Stimulated activated CD4-positive, alpha-beta T cell treated with anti-CD3 and anti-CD28 coated beads, Interleukin-2, amount 100 ng/mL, for 24 hours (primary cell): ENCODE data around the gene ALK.

ENCODE experiments used
- DNase-seq, 2 donors: peaks; one replicate each; pipeline ENCODE4 v3.0.0-alpha.2; 2020

ALK gene

DNA sequence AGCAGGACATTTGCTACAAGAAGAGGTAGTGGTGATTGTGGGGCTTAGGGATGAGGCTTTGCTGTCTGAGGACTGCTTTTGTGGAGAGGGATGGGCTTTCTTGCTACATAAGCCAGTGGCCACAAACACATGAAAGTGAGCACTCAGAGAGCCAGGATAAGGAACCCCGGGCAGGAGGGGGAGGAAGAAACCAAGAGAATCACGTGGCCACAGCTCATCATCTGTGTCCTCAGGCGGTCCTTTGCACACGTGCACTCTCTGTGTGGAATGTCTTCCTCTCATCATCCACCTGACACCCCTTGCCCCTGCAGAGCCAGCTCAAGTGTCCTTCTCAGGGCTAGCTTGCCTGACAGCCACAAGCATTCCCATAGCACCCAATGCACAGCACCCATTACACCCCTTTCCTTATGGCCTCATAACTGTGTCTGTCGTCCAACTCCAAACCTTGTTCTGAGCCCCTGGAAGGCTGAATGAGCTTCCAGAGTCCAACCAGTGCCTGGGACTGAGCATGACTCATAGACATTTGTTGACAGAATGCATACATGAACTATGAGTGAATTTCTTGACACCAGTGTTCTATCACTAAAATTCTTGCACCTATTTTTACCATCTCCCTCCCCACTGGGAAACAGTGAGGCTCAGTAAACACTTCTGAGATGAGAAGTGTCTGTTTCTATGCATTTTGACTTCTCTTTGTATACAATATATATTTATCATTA lies 398.3 kb downstream of the ALK start:
- no peak for DNase-seq

- DNase-seq = no peak
Measured at GRCh38 chr2:29520001-29520400, 401.4 kb downstream of the ALK start.

DNA sequence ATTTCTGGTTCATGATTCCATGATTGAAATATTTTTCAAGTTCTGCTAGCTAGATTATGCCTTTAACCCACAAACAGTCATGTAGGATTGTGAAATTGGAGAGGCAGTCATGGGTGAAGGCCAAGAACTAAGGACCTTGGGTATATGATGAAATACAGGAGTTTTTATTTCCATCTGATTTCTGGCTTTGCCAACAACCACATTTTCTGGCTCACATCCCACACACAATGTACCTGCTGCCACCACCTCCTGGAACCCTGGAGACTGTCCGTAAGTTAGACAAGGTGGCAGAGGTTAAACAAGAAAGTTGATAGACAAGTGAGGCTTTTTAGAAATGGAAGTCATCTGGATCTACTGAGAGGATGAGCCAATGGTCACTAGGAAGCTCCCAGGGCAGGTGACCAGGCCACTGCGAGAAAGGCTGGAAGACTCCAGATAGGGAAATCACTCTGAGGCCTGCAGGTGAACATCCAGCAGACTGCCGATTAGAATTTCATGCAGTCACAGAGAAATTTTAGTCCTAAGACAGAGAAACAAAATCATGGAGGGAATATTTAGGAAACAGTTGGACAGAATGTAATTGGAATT lies 402.0 kb downstream of the ALK start:
- DNase-seq = no peak

DNA sequence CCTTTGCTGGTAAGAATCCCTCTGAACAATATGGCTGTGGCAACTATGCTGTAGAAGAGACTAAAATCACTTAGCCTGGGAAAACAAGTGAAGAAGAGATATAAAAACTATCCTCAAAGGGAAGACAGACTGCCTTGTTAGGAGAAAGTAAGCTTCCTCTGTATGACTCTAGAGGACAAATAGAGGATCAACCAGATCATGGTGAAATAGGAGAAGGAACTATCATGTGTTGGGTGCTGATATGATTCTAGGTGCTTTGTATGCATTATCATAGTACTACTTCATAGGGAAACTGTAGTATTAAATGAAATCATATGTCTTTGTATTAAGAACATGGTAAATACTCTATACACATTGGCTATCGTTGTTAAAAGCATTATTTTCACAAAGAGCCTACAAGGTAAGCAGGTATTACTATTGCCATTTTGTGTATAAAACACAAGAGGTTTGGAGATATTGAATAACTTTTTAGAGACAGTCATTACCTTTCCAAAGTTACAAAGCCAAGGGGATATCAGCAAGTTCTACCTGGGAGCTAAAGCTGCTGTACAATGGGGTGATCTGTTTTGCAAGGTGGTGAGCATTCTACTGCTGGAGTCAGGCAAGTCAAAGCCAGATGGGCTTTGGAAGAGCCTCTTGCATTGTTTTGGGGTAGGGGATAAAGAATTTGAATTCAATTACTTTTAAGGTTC lies 402.6 kb downstream of the ALK start:
- no peak for DNase-seq

GRCh38 chr2:29518010-29518409 lies 403.4 kb downstream of the ALK start:
- DNase-seq = no peak

- DNase-seq = no peak
Measured at GRCh38 chr2:29517413-29517812, 404.0 kb downstream of the ALK start.

DNA sequence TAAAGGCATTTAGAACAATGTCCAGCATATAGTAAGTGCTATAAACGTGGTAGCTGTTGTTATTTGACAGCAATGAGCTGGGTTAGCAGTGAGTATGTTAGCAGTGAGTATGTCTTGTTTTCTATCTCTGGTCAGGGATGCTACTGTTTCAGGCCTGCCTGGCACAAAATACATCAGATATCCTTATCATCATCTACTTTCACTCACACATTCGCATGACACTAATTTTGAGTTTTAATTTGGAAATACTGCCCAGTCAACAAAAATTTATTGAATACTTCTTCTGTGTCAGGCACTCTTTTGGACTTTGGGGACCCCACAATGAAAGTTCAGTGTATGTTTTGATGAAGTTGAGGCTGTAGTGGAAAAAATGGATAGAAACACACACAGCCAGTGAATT lies 404.6 kb downstream of the ALK start:
- DNase-seq = no peak

GRCh38 chr2:29509878-29510277 lies 411.5 kb downstream of the ALK start:
- DNase-seq = no peak

GRCh38 chr2:29509397-29509796 lies 412.0 kb downstream of the ALK start:
- no peak for DNase-seq

DNA sequence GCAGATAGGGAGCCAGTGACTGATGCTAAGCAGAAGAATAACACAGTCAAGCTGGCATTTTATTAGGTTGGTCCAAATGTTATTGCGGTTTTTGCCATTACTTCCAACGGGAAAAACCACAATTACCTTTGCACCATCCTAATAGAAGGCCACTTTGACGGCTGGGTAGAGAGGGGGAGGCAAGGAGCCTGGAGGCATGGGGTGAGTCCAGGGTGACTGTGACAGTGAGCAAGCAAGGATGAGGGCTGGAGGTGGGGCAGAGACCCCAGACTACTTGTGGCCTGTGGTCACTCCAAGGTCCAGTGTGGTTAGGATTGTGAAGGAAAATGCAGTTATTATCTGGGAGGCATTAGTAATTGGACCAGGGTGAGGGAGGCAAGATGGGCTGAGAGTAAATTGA lies 416.6 kb downstream of the ALK start:
- no peak for DNase-seq

DNA sequence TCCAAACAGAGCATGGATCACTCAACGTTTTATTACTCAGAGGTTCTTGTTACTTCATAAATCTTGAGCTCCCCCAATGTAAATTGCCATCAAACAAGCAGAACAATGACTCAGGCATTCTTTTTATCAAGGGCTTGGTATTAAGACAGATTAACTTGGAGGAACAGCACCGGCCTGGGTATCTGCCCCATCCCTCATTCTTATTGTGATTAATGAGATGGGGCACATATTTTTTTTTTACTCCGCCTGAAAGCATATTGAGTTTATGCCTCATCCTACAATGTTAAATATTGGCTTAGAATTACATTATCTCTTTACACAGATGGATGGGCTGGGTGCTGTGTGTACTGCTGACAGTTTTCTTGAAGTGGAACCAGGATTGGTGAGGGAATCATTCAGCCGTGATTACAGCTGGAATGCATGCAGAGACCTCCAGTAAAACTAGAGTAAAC lies 418.9 kb downstream of the ALK start:
- DNase-seq = no peak

DNA sequence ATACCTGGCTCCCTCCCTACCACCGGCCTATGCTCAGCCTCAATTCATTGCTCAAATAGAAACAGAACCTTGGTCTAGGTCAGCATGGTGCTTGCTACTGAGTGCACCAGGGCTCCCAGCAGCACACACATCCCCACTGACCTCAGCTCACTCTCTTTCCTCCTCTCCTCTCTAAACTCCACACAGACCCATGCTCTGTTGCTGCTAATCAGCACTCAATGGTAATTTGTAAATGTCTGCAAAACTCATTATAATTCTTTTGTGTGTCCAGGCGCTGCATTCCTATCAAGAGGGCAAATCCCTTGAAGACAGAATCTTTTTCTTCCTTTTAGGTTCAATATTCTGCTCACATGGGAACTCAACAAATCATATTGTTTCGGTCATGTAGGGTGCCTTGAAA lies 424.0 kb downstream of the ALK start:
- DNase-seq = no peak

DNA sequence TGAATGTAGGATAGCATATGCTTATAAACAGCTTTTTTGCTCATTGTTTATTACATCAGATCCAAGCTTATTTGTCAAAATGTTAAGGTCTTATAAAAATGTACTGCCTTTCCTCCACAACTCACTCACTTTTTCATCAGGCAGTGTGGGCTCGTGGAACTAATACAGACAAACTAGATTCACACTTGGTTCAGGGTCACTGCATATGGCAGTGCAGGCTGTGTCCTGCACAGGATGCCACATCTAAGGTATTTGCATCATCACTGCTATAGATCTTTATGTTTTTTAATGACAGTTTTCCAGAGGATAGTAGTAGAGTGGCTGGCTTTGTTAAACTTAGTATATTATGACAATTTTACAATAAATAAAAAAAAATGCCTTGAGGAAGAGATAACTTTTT lies 425.2 kb downstream of the ALK start:
- no peak for DNase-seq

- DNase-seq = no peak
Measured at GRCh38 chr2:29495536-29496060, 425.8 kb downstream of the ALK start.

- DNase-seq = no peak
Measured at GRCh38 chr2:29495068-29495467, 426.3 kb downstream of the ALK start.

- DNase-seq = no peak
Measured at GRCh38 chr2:29492701-29493100, 428.7 kb downstream of the ALK start.

DNA sequence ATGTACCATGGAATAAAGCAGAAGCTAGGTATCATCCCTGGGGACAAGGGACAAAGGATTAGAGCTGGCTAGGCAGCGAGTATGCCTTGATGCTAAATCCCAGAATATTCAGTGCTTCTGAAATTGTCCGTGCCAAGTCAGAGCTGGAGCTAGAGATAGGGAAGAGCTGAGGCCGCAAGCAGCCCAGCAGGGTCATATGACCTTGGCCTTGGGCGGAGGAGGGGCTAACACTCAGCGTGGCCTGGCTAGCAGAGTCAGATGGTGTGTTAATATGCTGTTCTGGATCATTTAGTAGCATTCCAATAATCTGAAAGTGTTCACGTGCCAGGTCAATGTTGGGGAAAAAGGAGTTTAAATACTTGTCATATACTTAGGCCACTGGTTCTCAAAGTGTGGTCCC lies 431.3 kb downstream of the ALK start:
- no peak for DNase-seq

DNA sequence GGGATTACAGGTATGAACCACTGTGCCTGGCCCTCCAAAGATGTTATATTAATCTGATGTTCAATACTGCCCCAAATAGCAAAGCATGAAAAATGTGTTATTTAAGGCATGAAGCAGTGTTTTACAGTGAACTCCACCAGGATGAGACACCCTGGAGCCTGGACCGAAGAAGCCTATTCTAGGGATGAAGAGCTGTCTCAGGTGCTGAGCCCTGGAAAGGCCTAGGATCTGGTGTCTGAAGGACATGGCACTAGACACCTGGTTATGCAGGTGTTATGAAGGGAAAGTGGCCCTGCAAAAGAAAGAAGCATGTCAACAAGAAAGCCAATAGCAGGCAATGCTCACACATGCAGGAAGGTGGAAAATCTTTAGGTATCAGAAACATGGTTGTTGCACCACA lies 431.8 kb downstream of the ALK start:
- DNase-seq = no peak

GRCh38 chr2:29487967-29488555 lies 433.3 kb downstream of the ALK start:
- no peak for DNase-seq

GRCh38 chr2:29485631-29486030 lies 435.8 kb downstream of the ALK start:
- DNase-seq = no peak

GRCh38 chr2:29485117-29485516 lies 436.3 kb downstream of the ALK start:
- no peak for DNase-seq

DNA sequence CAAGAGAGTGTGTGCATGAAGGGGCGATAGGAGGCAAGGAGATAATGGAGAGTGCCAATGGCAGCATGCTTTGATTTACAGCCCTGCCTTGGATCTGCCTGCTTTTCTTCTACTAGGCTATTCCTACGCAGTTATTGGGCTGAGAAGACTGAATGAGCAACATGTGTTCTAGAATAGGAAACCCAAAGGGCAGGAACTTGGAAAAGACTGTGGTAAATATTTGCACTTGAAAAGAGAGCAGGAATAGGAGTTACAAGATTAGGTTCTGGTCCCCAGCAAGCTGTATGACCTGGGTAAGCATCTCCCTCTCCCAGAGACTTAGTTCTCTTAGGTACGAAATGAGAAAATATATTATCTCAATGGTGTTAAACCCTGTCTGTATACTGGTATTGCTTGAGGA lies 438.5 kb downstream of the ALK start:
- no peak for DNase-seq

GRCh38 chr2:29482348-29482747 lies 439.0 kb downstream of the ALK start:
- no peak for DNase-seq

- no peak for DNase-seq
Measured at GRCh38 chr2:29481313-29481712, 440.1 kb downstream of the ALK start.
